Sigmoid colon (tissue), 4 donors: ENCODE results near the gene BCL2L15.
"Not testable (repeated sequence)": the region's sequence is repeated elsewhere in the genome, so short reads cannot be mapped to it uniquely, and the experiment has no call there.

Experiments
- EP300 ChIP-seq, 4 donors: sonication (generic); formaldehyde crosslinking; IDR thresholded peaks; one replicate each; pipeline ENCODE4 v1.6.1; 2017; ENCODE audit warnings: antibody characterized with exemption in 4 of 4
- POLR2A ChIP-seq, 2 donors: fragments of 450-650 bp; IDR thresholded peaks; one replicate each; pipeline ENCODE4 v1.6.1; 2016; ENCODE audit warnings: antibody characterized with exemption in 2 of 2, mild to moderate bottlenecking in 2 of 2, moderate library complexity in 2 of 2
- POLR2AphosphoS5 ChIP-seq, 4 donors: sonication (generic); formaldehyde crosslinking; IDR thresholded peaks; one replicate each; pipeline ENCODE4 v1.6.1; 2017; ENCODE audit warnings: antibody characterized with exemption in 4 of 4
- TF ChIP-seq, protein P1 (sequence below), 4 experiments: fragments of 450-650 bp in 3 of 4; fragments of 200-600 bp in 1 of 4; IDR thresholded peaks; one replicate each; pipeline ENCODE4 v1.5.1; 2016 to 2019; ENCODE audit warnings: antibody characterized with exemption in 4 of 4, mild to moderate bottlenecking in 3 of 4, moderate library complexity in 2 of 4

GRCh38 chr1:113852694-113853093 lies 34.7 kb downstream of the BCL2L15 start:
- TF ChIP-seq, protein P1, sequence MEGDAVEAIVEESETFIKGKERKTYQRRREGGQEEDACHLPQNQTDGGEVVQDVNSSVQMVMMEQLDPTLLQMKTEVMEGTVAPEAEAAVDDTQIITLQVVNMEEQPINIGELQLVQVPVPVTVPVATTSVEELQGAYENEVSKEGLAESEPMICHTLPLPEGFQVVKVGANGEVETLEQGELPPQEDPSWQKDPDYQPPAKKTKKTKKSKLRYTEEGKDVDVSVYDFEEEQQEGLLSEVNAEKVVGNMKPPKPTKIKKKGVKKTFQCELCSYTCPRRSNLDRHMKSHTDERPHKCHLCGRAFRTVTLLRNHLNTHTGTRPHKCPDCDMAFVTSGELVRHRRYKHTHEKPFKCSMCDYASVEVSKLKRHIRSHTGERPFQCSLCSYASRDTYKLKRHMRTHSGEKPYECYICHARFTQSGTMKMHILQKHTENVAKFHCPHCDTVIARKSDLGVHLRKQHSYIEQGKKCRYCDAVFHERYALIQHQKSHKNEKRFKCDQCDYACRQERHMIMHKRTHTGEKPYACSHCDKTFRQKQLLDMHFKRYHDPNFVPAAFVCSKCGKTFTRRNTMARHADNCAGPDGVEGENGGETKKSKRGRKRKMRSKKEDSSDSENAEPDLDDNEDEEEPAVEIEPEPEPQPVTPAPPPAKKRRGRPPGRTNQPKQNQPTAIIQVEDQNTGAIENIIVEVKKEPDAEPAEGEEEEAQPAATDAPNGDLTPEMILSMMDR (IDR thresholded peaks at IDR 0.05): not testable (repeated sequence)
- TF ChIP-seq EP300, POLR2AphosphoS5, POLR2A (IDR thresholded peaks at IDR 0.05): not testable (repeated sequence)
